CD4-positive, alpha-beta T cell treated with Interleukin-15 for 4 hours (primary cell): ENCODE data around the gene PPP1R14B.

ENCODE experiments used
- DNase-seq: peaks from one replicate; pipeline ENCODE4 v3.0.0-alpha.2; 2020; ENCODE audit warnings: low spot score

The PPP1R14B gene

GRCh38 chr11:64245401-64245796 lies 1.3 kb downstream of the PPP1R14B start:
- DNase-seq, result peak; percentile 52

GRCh38 chr11:64244966-64245365 lies 1.8 kb downstream of the PPP1R14B start:
- no peak for DNase-seq

GRCh38 chr11:64244107-64244506 lies 2.6 kb downstream of the PPP1R14B start:
- no peak for DNase-seq

GRCh38 chr11:64243236-64243854 lies 3.4 kb downstream of the PPP1R14B start:
- no peak for DNase-seq

GRCh38 chr11:64241491-64242374 lies 5.0 kb downstream of the PPP1R14B start:
- DNase-seq, result no peak

- peak; percentile 99 for DNase-seq
These were observed 5.6 kb downstream of the PPP1R14B start for GRCh38 chr11:64241241-64241490.

- DNase-seq, result peak; percentile 98
These were observed 6.1 kb downstream of the PPP1R14B start, which contains the start of gene FKBP2 for GRCh38 chr11:64240435-64241240. Gene FKBP2 (plus strand): TSS chr11:64241095. CDS start chr11:64242388, 1,293 bp downstream.

GRCh38 chr11:64239662-64240434 lies 6.9 kb downstream of the PPP1R14B start:
- DNase-seq, result no peak

- DNase-seq, result no peak
These were observed 7.7 kb downstream of the PPP1R14B start for GRCh38 chr11:64238999-64239398.

- DNase-seq, result no peak
These were observed 8.7 kb downstream of the PPP1R14B start for GRCh38 chr11:64238076-64238475.

GRCh38 chr11:64237484-64237951 lies 9.2 kb downstream of the PPP1R14B start:
- DNase-seq, result no peak

GRCh38 chr11:64235437-64236161 lies 11.1 kb downstream of the PPP1R14B start:
- DNase-seq, result no peak

- DNase-seq, result peak; percentile 36
These were observed 11.9 kb downstream of the PPP1R14B start for GRCh38 chr11:64234647-64235379.

GRCh38 chr11:64233913-64234586 lies 12.7 kb downstream of the PPP1R14B start, which contains the start of gene VEGFB:
Gene VEGFB (plus strand): TSS chr11:64234584. CDS start chr11:64234834, 250 bp downstream.
- peak; percentile 74 for DNase-seq

- no peak for DNase-seq
These were observed 13.8 kb downstream of the PPP1R14B start for GRCh38 chr11:64232967-64233315.

GRCh38 chr11:64232182-64232966 lies 14.4 kb downstream of the PPP1R14B start:
- DNase-seq, result no peak

GRCh38 chr11:64231546-64231945 lies 15.2 kb downstream of the PPP1R14B start:
- no peak for DNase-seq

- no peak for DNase-seq
These were observed 15.8 kb downstream of the PPP1R14B start for GRCh38 chr11:64230985-64231365.
